DOHH2 (cell line): ENCODE measurements around the gene FBXW2.
A peak's percentile ranks its signal among the peaks of the same experiment; 100 is the strongest.

ENCODE experiments used
- H3F3A ChIP-seq: fragments of 200-600 bp; sonication (generic), shearing (Covaris generic); 2 replicates; pipeline ENCODE4 v1.6.0; 2016; ENCODE audit warnings: antibody characterized with exemption, mild to moderate bottlenecking; ENCODE audit not compliant: control insufficient read depth, insufficient read depth
- H3K27ac ChIP-seq: fragments of 200-600 bp; sonication (generic); 2 replicates; pipeline ENCODE4 v1.5.1; 2014; ENCODE audit warnings: low read depth, mild to moderate bottlenecking, low read length, moderate library complexity
- H3K27me3 ChIP-seq: fragments of 200-600 bp; sonication (generic); 2 replicates; pipeline ENCODE4 v1.6.1; 2014; ENCODE audit warnings: mild to moderate bottlenecking, low read length, mixed read lengths; ENCODE audit not compliant: control insufficient read depth
- H3K36me3 ChIP-seq: fragments of 200-600 bp; sonication (generic); 2 replicates; pipeline ENCODE4 v1.6.1; 2014; ENCODE audit warnings: mild to moderate bottlenecking, low read length, moderate library complexity, mixed read lengths; ENCODE audit not compliant: control insufficient read depth
- H3K4me1 ChIP-seq: fragments of 200-600 bp; sonication (generic); 2 replicates; pipeline ENCODE4 v1.6.1; 2014; ENCODE audit warnings: mild to moderate bottlenecking, low read length, mixed read lengths; ENCODE audit not compliant: control insufficient read depth
- H3K4me2 ChIP-seq: fragments of 200-600 bp; sonication (generic); 2 replicates; pipeline ENCODE4 v1.6.0; 2014; ENCODE audit warnings: mild to moderate bottlenecking, low read length, moderate library complexity
- H3K4me3 ChIP-seq: fragments of 200-600 bp; sonication (generic); 2 replicates; pipeline ENCODE4 v1.5.1; 2014; ENCODE audit warnings: mild to moderate bottlenecking, low read length, mixed read lengths
- H3K79me2 ChIP-seq: fragments of 200-600 bp; sonication (generic); 2 replicates; pipeline ENCODE4 v1.6.1; 2014; ENCODE audit warnings: mild to moderate bottlenecking, low read length, mixed read lengths; ENCODE audit not compliant: control insufficient read depth
- H3K9me2 ChIP-seq: fragments of 200-600 bp; sonication (generic); replicated peaks from 2 replicates; pipeline ENCODE4 v1.6.1; 2014; ENCODE audit warnings: mild to moderate bottlenecking, low read length, mixed read lengths; ENCODE audit not compliant: control insufficient read depth
- H3K9me3 ChIP-seq: fragments of 200-600 bp; sonication (generic); 2 replicates; pipeline ENCODE4 v1.6.1; 2014; ENCODE audit warnings: antibody characterized with exemption, low read length, mixed read lengths; ENCODE audit not compliant: control insufficient read depth, insufficient read depth
- H4K20me1 ChIP-seq: fragments of 200-600 bp; sonication (generic); 2 replicates; pipeline ENCODE4 v1.6.0; 2014; ENCODE audit warnings: low read depth, mild to moderate bottlenecking, antibody characterized with exemption, low read length, moderate library complexity; ENCODE audit not compliant: control insufficient read depth, insufficient read depth
- CTCF ChIP-seq: fragments of 200-600 bp; sonication (generic); IDR thresholded peaks from one replicate; pipeline ENCODE4 v1.5.1; 2014; ENCODE audit warnings: antibody characterized with exemption, mild to moderate bottlenecking, low read depth, low read length; ENCODE audit not compliant: poor library complexity, severe bottlenecking
- EZH2phosphoT487 ChIP-seq: fragments of 200-600 bp; sonication (generic); IDR thresholded peaks from 2 replicates; pipeline ENCODE4 v1.6.1; 2017; ENCODE audit warnings: borderline replicate concordance, mild to moderate bottlenecking, antibody characterized with exemption, low read length, moderate library complexity, mixed read lengths

The FBXW2 gene

GRCh38 chr9:120801441-120801840 lies 8.2 kb upstream of the FBXW2 start:
- H3K4me1 ChIP-seq, result no peaks in the 10 kb centered on the region
- no peak for TF ChIP-seq EZH2phosphoT487
- no peak for TF ChIP-seq CTCF
- no peaks in the 10 kb centered on the region for H3K27me3 ChIP-seq
- no peak overlapping the region for H3K4me2 ChIP-seq
- no peak overlapping the region for H3K4me3 ChIP-seq
- no peaks in the 10 kb centered on the region; the same call in 1 of the 2 replicates for H3F3A ChIP-seq
- peaks cover 5% of the 10 kb centered on the region; the same call in 1 of the 2 replicates for H3K9me3 ChIP-seq
- no peaks in the 10 kb centered on the region for H3K36me3 ChIP-seq
- H3K79me2 ChIP-seq, result no peaks in the 10 kb centered on the region
- H3K27ac ChIP-seq, result no peak overlapping the region
- H4K20me1 ChIP-seq, result no peaks in the 10 kb centered on the region
- no peaks in the 10 kb centered on the region for H3K9me2 ChIP-seq

GRCh38 chr9:120791161-120791560 lies 2.1 kb downstream of the FBXW2 start:
- no peaks in the 10 kb centered on the region for H4K20me1 ChIP-seq
- H3K27me3 ChIP-seq, result no peaks in the 10 kb centered on the region
- TF ChIP-seq CTCF, result no peak
- no peak for TF ChIP-seq EZH2phosphoT487
- peaks cover 61% of the 10 kb centered on the region for H3K36me3 ChIP-seq
- H3K4me3 ChIP-seq, result peak overlapping the region; percentile 99; the same call in 1 of the 2 replicates
- peaks cover 85% of the 10 kb centered on the region for H3K79me2 ChIP-seq
- H3K4me2 ChIP-seq, result peak overlapping the region; percentile 83
- no peak overlapping the region for H3K27ac ChIP-seq
- H3K9me3 ChIP-seq, result no peaks in the 10 kb centered on the region
- H3K4me1 ChIP-seq, result peaks cover 44% of the 10 kb centered on the region
- H3F3A ChIP-seq, result 0 out of 2 replicates have a peak, but pooled peaks cover 3% of the 10 kb centered on the region
- H3K9me2 ChIP-seq, result no peaks in the 10 kb centered on the region

- TF ChIP-seq CTCF (no peak), EZH2phosphoT487 (no peak)
- Histone ChIP-seq H3F3A (no peaks in the 10 kb centered on the region), H3K27ac (no peak overlapping the region), H3K4me3 (no peak overlapping the region), H3K4me2 (no peak overlapping the region), H3K9me3 (no peaks in the 10 kb centered on the region), H3K27me3 (no peaks in the 10 kb centered on the region), H3K36me3 (peaks cover 75% of the 10 kb centered on the region), H3K79me2 (peaks cover 97% of the 10 kb centered on the region), H3K9me2 (no peaks in the 10 kb centered on the region), H4K20me1 (no peaks in the 10 kb centered on the region), H3K4me1 (peaks cover 32% of the 10 kb centered on the region)
Measured at GRCh38 chr9:120787933-120788332, 5.3 kb downstream of the FBXW2 start.

GRCh38 chr9:120783602-120784047 lies 9.6 kb downstream of the FBXW2 start:
- Histone ChIP-seq H3K36me3 (peaks cover 67% of the 10 kb centered on the region), H4K20me1 (no peaks in the 10 kb centered on the region), H3K79me2 (peaks cover 93% of the 10 kb centered on the region), H3K27ac (no peak overlapping the region), H3F3A (no peaks in the 10 kb centered on the region), H3K4me1 (peaks cover 11% of the 10 kb centered on the region), H3K9me3 (no peaks in the 10 kb centered on the region), H3K9me2 (no peaks in the 10 kb centered on the region), H3K27me3 (no peaks in the 10 kb centered on the region), H3K4me2 (no peak overlapping the region), H3K4me3 (no peak overlapping the region)
- no peak for TF ChIP-seq CTCF
- no peak for TF ChIP-seq EZH2phosphoT487
